AG10803 (cell line): Measurements from ENCODE around the gene SPATA22.

Source experiments
- DNase-seq: peaks from one replicate; pipeline ENCODE4 v3.0.0; 2010; ENCODE audit warnings: low read depth
- H3K4me3 ChIP-seq: 2 replicates; pipeline ENCODE4 v1.5.1; 2011; ENCODE audit warnings: mild to moderate bottlenecking, low read length, control low read depth
- CTCF ChIP-seq: conservative IDR thresholded peaks from 2 replicates; pipeline ENCODE4 v1.5.1; 2011; ENCODE audit warnings: mild to moderate bottlenecking, low read length, control low read depth, inconsistent platforms

The SPATA22 gene

GRCh38 chr17:3510090-3510489 is 38.5 kb upstream of the SPATA22 start:
- H3K4me3 ChIP-seq: no peak overlapping the region
- DNase-seq: no peak
- no peak for TF ChIP-seq CTCF

- TF ChIP-seq CTCF: no peak
- no peak overlapping the region for H3K4me3 ChIP-seq
- DNase-seq: no peak
Measured at GRCh38 chr17:3507869-3508268, 36.2 kb upstream of the SPATA22 start.

GRCh38 chr17:3507071-3507470 is 35.5 kb upstream of the SPATA22 start:
- DNase-seq: no peak
- no peak overlapping the region for H3K4me3 ChIP-seq
- no peak for TF ChIP-seq CTCF

GRCh38 chr17:3506054-3506453 is 34.4 kb upstream of the SPATA22 start:
- no peak for DNase-seq
- no peak overlapping the region for H3K4me3 ChIP-seq
- no peak for TF ChIP-seq CTCF

GRCh38 chr17:3505008-3505407 is 33.4 kb upstream of the SPATA22 start:
- DNase-seq: no peak
- no peak overlapping the region for H3K4me3 ChIP-seq
- no peak for TF ChIP-seq CTCF

- DNase-seq: no peak
Measured at GRCh38 chr17:3503285-3503684, 31.7 kb upstream of the SPATA22 start.

GRCh38 chr17:3502466-3502865 is 30.8 kb upstream of the SPATA22 start:
- no peak for TF ChIP-seq CTCF
- no peak overlapping the region for H3K4me3 ChIP-seq
- DNase-seq: no peak

More at GRCh38 chr17:3503285-3503684, 31.7 kb upstream of the SPATA22 start:
- TF ChIP-seq CTCF: no peak
- H3K4me3 ChIP-seq: no peak overlapping the region
